Brain pericyte (primary cell): ENCODE data around the gene VAPA.

Experiments
- DNase-seq: peaks from one replicate; pipeline ENCODE4 v3.0.0-alpha.2; 2012; ENCODE audit warnings: low read depth, low spot score

VAPA gene

DNA sequence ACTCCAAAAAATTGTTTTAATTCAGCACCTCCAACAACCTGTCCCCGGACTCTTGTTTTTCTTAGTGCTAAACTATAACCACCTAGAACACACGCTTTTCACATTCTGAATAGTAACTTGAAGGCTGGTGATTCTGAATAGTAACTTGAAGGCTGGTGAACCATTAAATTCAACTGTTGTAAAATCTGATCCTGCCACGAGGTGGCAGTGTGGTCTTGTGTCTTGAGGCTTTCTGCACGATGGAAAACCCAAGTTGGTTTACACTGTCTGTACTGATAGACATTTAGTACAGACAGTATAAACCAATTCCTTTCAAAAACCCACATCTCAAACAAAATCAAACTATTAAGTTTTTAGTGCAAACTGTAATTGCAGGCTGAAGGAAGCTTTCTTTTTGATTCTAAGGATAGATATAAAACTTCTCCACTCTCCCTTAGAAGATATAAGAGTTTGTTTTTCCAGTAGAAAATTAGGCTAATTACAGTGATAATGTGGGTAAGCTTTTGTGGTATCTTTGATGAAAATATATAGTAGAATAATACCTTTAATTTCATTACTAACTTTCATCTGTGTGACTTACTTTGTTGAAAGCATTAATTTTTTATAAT is 57.6 kb downstream of the VAPA start:
- peak; percentile 55 for DNase-seq

DNA sequence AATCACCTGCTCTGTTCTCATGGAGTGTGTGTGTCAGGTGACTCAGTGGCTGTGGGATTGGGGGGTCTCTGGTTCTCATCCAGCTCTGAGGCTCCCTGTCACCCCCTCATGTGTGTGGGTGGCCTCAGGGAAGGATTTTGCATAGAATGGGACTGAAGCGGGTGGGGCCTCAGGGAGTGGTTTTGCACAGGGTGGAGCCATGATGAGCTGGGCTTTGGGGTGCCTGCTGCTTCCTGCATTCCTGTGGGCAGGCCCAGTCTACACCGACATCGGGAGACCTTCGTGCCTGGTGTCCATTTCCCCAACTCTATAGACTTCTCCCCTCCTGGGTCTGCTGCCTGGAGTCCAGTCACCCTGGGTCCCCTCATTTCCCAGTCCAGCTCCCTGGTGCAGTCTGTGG is 59.7 kb downstream of the VAPA start:
- no peak for DNase-seq

DNA sequence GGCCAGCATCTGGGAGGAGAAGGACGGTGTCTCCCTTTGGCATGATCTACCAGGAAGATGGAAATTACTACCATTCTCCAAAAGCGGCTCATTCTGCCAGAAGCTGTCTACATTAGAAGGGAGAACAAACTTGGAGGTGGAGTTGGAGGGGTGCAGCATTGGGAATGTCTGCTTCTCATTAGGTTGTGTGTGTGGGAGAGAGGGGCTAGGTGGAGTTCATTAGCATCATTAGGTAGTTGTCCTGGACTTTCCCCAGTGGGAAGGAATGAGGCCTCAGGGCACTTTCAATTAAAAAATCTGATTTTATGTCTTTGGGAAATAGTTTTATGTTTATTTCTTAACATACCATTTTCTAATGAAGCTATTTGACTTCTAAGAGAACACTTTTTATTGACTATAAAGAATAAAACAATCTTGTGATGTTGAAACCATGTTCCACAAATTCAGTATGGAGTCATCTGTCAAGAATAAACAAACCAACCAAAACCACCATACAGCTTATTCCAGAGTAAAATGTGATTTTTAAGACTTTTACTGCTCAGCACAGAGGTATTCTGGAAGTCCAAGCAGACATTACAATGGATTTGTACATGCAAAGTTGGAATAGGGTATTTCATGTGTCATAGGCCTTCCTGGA is 60.6 kb downstream of the VAPA start:
- DNase-seq = no peak

DNA sequence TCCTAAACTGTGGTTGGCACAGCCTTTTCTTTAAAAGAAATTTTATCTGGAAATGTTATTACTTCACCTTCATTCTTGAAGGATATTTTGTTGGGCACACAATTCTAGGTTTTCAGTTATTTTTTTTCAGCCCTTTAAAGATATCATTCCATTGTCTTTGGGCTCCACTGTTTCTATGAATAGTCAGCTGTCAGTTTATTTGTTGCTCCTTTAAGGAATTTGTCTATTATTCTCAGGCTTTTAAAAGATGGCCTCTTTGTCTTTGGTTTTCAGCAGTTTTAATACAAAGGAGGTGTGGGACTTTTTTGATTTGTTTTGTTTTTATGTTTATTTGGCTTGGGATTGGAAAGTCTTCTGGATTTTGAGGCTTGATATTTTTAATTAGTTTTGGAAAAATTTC is 61.8 kb downstream of the VAPA start:
- no peak for DNase-seq

DNA sequence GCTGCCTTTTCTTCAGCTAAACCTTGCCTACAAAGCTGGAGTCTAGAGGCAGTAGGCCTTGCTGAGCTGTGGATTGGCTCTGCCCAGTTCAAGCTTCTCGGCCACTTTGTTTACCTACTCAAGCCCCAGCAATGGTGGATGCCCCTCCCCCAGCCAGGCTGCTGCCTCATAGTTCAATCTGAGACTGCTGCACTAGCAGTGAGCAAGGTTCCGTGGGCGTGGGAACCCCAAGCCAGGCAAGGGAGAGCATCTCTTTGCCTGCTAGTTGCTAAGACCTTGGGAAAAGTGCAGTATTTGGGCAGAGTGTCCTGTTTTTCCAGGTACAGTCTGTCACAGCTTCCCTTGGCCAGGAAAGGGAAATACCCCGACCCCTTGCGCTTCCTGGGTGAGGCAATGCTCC is 68.9 kb downstream of the VAPA start:
- no peak for DNase-seq

DNA sequence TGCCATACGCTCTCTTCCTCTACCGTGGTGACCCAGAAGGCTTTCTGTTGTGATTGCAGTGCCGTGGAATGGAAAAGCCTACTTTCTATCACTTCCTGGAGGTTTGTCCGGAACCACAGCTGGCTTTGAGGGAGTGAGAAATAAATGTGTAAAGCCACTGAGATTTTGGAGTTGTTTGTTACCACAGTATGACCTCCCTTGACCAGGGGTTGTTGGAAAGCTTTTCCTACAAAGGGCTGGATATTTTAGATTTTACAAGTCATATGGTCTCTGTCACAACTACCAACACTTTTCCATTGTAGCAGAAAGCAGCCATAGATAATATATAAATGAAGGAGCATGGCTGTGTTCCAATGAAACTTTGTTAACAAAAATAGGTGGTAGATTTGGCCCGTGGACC is 70.3 kb downstream of the VAPA start:
- no peak for DNase-seq

DNA sequence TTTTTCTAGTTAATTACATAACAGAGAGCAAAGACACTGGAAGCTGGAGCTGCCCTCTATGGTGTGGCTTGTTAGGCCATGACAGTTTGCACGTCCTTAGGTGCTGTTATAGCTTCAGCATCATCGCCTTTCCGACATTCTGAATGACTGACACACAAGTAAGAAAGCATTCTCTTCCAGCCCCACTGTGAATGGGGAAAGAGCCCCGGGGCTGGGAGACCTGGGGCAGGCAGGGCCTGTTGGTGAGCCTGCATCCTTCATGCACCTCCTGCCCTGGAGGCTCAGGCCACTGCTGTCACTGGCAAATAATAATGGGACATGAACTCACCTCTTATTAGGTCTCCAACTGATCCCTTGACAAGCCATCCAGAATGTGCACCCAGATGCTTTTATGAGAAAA is 71.8 kb downstream of the VAPA start:
- no peak for DNase-seq

DNA sequence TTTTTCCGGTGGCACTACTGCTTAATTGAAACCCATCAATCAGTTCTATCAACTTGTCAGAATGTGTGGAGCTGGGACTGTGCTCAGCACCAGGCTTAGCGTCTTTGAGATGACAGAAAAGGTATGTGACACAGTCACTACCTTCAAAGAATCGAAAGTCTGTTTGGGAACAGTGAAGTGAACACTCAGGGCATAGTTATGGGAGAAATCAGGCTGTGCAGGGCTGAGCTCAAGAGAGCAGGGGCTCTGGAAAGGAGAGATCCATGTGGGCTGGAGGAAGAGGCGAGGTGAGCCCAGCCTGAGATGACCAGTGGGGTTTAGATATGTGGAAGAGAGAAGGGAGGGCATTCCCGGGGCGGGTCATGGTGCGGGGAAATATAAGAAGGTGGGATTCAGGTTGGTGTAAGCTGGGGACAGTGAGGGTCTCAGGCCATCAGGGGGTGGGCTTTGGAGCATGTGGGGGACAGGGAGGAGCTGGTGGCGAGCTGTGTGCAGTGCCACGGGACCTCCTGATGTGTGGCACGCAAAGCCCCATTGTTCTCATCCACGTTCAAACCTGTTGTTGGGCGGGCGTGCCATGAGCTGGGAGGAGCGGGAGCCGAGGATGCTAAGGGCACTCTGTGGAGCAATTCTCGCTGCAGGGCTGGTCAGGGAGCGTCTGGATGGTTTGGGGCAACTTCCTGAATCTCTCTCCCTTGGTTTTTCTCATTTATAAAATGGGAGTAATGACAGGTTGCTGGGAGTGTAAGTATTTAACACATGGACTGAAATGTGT is 72.5 kb downstream of the VAPA start:
- no peak for DNase-seq

DNA sequence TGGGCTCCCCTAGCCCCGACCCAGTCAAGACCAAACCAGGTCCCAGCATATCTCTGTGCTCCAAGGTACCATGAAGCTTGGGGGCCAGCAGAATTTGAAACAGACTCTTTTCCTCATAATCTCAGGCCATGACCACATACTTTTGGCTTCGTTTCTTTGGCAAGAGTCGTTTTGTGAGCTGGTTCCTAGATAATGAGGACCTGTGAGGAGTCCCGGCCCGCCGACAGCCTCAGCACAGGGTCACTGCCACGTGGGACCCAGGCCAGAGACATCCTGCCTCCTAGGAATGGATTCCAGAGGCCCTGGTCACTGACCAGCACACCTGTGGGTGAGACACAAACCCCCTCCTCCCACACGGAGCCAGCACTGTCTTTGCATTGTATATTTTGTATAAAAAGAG is 73.5 kb downstream of the VAPA start:
- DNase-seq = no peak

DNA sequence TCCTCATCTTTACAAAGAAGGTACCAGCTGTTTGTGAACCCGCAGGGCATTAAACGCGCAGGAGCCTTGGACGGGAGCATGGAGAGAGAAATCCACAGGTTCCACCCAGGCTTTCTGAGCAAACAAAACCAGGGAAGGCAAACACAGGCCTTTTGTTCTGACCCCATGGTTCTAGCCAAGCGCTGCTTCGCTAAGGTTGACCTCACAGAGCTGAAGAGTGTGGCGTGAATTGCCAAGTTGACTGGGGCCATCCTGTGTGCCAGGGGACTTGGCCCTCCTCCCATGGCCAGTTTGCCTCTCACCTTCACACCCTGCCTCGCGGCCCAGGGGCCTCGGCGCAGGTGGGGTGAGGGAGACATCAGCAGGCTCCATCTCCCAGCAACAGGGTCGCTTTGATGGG is 74.1 kb downstream of the VAPA start:
- no peak for DNase-seq

DNA sequence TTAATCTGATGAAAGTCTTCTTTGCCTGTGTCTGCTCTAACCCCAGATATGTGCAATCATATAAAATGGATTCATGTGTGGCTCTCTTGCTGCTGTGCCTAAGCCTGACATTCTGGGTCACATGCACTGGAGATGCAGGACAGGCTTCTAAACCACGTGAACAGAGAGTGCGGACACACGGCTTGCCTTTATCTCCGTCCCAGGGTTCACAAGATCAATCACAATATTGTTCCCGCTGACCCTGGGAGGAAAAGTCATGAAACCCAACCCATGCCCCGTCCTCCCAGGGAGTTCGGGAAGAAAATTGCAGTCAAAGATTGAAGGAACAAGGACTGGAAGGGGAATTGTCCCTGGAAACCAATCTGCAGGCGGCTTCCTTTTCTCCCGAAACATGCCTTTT is 74.8 kb downstream of the VAPA start:
- no peak for DNase-seq

DNA sequence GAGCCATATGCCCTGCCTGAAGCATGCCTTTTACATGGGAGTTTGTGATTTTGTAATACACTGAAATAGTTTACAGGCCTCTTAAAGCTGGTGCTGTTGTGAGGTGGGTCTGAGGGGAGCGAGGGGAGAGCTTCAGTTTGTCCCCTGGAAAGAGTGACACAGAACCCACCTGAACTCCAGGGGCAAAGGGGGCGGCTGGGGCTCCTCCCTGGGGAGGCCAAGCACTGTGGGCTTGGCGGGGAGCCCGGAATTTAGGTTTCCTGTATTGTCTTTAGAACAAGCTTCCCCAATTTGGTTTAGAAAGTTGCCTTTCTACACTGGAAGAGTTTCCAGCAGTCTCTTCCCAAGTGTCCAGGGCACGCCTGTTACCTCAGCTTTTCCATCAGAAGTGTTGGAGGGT is 75.7 kb downstream of the VAPA start:
- no peak for DNase-seq

DNA sequence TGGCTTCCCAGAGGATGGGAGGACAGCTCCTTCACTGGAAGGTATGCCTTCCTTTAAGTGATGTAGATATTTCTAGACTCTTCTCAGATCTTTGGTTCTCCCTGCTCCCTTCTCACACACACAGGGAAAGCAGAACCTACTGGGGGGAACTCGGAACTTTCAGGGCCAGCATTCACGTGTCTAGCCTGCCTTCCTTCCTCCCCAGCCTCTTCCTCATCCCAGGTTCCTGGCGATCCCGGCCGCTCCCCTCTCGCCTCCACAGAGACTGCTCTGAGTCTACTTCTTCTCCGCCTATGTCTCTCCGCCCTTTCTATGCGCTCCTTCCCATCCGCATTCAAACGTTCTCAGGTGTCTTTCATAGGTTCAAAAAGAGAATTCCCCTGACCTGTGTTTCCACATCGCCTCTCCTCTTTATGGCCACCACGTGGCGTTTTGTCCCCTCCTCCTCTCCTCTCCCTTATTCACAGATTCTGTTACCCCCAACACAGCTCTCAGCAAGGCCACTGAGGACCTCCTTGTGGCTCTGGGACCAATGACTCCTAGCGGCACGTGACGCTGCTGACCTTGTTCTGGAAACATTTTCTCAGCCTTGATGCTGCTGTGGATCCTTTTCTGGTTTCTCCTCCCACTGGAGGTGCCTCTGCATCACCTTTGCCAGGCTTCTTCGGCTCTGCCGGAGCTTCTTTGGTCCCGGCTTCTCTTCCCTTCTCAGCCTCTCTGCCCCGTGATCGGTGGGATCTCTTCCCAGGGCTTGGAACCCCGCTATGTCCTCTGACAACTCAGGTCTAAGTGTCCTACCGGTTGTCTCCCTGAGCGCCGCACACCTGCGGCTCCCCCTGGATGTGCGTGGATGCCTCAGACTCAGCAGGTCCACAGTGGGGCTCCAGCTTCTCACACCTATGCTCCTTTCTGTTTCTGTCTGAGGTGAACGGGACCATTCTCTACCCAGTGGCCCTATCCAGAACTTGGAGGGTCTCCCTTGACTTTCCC is 77.5 kb downstream of the VAPA start:
- DNase-seq = no peak

DNA sequence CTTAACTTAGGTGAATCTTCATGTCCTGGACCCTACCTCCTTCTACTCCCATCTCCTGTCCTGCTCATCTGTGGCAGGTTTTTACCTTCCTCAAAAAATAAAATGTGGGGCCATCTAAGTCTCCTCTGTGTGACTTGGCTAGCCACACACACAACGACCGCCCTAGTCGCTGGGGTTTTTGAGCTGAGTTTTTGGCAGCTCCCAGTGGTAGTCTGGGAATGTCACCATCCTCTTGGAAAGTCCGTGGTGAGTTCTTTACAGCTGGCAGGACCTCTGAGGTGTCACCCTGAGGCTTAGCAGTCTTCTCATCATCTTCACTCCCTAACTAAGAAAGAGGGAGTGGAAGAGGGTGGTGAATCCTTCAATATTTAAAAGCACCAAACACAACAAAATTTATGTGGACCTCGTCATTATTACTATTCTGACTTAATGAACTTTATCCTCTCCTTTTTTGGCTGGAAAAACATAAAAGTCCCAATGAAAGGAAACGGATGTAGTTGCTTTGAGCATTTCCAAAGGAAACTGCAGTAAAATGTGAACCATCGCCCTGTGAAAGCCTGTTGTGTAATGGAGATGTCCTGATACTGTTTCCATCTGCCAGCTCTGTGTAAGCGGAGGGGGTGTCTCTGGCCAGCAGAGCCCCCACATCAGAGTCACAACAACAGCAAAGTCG is 78.6 kb downstream of the VAPA start:
- DNase-seq = no peak

DNA sequence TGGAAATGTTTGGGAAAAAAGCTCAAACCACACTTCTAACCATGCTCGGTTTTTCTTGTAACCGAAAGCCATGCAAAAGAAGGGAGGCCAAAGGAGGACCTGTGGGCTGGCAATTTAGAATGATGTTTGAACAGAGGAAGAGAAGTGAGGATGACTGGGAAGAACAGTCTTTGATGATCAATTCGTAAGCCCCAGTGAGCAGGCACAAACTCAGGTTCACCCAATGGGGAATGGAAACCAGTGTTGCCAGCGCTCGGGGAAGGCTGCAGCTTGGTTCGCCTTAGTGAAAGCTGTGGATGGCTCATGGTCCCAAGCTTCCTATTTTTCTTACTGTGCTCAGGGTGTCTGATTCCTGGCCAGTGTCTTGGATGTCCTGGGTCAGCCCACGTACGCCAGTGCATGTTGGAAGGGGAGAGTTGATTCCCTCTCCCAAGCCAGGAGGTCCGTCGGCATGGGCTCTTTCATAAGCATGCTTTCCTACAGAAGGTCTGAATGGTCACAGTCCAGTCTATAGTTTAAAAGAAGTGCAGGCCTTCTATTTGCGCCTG is 79.2 kb downstream of the VAPA start:
- DNase-seq = no peak

DNA sequence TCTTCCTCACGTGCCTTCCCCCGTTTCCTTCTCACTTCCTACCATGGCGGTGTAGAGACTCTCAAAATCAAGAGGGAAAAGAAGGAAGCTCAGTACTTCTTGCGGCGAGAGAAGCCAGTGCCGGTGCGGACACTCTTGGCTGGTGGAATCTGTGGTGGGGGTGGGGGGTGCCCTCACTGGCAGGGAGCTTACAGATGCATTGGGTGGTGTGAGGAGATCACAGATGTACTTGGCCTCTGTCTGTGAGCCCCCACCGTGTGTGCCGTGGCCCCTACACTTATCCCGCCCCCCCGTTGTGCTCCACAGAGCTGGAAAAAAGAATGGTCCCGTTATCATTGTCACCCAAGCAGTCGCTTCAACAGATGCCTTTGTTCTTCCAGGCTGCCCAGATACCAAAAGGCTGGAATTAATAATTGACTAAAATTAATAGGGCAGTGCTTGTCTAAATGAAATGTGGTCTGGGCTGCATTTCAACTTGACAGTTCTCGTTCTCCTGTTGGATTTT is 79.8 kb downstream of the VAPA start:
- DNase-seq = no peak

DNA sequence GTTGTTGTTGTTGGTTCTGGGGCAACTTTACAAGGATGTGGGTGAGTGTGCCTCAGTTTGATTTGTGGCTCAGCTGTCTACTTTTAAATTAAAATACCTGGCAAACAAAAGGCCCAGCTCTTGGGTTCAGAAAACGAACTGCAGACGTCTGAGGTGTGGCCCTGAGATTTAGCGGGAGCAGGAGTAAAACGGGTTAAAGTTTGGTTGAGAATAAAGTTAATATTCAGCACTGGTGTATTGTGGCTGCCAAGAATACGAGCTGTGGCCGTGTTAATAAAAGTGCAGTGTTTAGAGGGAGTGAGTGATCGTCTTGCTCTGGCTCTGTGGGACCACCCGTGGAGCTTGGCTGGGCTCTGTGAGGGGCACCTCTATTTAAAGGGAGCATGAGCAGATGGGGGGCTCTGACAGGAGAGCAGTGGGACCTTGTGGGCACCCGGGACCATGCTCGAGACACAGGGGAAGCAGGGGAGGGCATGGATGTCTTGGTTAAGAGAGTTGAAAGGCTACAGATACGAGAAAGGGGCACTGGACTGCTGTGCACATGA is 80.3 kb downstream of the VAPA start:
- no peak for DNase-seq

DNA sequence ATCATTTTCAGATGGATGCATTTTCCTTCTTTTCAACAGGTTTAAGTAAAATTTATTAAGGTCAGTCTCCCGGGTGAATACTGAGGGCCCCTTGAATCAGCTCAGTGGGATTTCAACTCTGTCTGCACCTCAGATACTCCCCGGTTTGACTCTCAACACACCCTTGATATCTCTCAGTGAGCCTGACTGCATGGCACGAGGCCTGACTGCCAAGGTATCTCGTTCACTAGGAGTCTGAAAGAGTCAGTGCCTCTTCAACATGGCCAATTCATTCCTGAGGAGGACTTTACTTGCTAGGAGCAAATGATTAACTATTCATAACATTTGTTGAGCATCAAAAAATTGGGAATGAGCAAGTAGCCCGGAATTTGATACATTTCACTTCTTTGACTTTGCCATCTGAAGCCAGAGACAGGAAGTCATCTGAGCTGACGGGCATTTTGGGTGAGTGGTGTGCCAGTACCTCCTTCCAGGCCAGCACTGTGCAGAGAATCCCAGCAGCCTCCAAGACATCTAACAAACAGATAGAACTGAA is 81.0 kb downstream of the VAPA start:
- no peak for DNase-seq

DNA sequence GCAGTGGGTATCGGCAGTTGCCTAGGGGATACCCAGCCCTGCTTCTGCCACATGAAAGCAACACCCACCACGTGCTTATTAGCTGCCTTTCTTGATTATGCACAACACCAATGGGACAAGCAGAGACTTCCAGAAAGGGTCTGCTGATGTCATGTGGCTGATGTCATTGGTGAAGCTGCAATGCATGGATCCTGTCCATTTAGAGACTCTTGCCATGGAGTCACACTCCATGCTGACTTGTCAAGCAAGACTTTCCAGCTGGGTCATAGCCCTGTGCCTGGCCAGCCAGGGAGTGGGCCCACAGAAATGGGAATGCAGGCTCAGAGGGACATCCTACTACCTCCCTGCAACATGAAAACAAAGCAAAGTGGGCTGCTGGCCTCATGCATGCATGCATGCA is 81.8 kb downstream of the VAPA start:
- DNase-seq = no peak

DNA sequence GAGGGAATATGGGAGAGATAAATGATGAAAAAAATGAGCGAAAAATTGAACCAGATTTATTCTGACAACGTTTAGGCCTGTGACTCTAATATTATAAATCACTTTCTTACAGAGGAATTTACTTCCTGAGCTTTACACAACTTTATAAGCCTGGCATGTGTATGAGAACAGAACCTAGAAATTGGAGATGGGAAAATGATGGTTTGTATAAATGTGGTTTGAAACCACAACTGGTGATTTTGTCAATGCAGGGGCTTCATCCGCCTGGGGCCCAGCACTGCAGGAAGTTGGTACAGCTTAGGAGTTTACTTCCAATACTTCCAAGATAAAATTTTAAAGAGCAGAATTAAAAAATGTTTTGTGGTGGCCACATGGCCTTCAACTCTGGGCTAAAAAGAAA is 82.3 kb downstream of the VAPA start:
- no peak for DNase-seq
